Trophoblast cell (in vitro differentiated cells and primary cell): ENCODE data around the gene PNMT.

Experiments used
- DNase-seq, 2 donors: peaks; one replicate each; pipeline ENCODE4 v3.0.0-alpha.2; 2016
- H2AFZ ChIP-seq: 2 replicates; pipeline ENCODE4 v1.6.1; 2013; ENCODE audit warnings: low read length, moderate library complexity, mild to moderate bottlenecking; ENCODE audit not compliant: insufficient read depth, poor library complexity
- H2AK5ac ChIP-seq: 2 replicates; pipeline ENCODE4 v1.6.1; 2013; ENCODE audit warnings: mild to moderate bottlenecking, low read length
- H2BK120ac ChIP-seq: 2 replicates; pipeline ENCODE4 v1.6.1; 2013; ENCODE audit warnings: low read length, mild to moderate bottlenecking, moderate library complexity; ENCODE audit not compliant: insufficient read depth, poor library complexity
- H2BK12ac ChIP-seq: 2 replicates; pipeline ENCODE4 v1.6.1; 2013; ENCODE audit warnings: mild to moderate bottlenecking, low read length, moderate library complexity
- H2BK5ac ChIP-seq: 2 replicates; pipeline ENCODE4 v1.6.1; 2013; ENCODE audit warnings: low read length, low read depth, moderate library complexity, mild to moderate bottlenecking; ENCODE audit not compliant: poor library complexity
- H3K14ac ChIP-seq: 2 replicates; pipeline ENCODE4 v1.6.1; 2013; ENCODE audit warnings: mild to moderate bottlenecking, low read length
- H3K18ac ChIP-seq: 2 replicates; pipeline ENCODE4 v1.6.1; 2013; ENCODE audit warnings: mild to moderate bottlenecking, low read length
- H3K23ac ChIP-seq: 2 replicates; pipeline ENCODE4 v1.6.1; 2013; ENCODE audit warnings: low read length
- H3K27ac ChIP-seq: 2 replicates; pipeline ENCODE4 v1.5.1; 2013; ENCODE audit warnings: low read depth, mild to moderate bottlenecking, inconsistent platforms, low read length, moderate library complexity
- H3K27me3 ChIP-seq: 2 replicates; pipeline ENCODE4 v1.6.1; 2013; ENCODE audit warnings: inconsistent platforms, mild to moderate bottlenecking, low read length, moderate library complexity; ENCODE audit not compliant: insufficient read depth
- H3K36me3 ChIP-seq, 2 experiments: 1 replicate in 1 of 2; 2 replicates in 1 of 2; pipeline ENCODE4 v1.6.1; 2013; ENCODE audit warnings: low read length in 2 of 2, mild to moderate bottlenecking in 2 of 2, moderate library complexity in 1 of 2; ENCODE audit not compliant: insufficient read depth in 2 of 2, control insufficient read depth in 1 of 2
- H3K4ac ChIP-seq: 2 replicates; pipeline ENCODE4 v1.6.1; 2013; ENCODE audit warnings: low read depth, mild to moderate bottlenecking, low read length, moderate library complexity
- H3K4me1 ChIP-seq, 2 experiments: 1 replicate in 1 of 2; 2 replicates in 1 of 2; pipeline ENCODE4 v1.6.1; 2013; ENCODE audit warnings: low read length in 2 of 2, mild to moderate bottlenecking in 2 of 2, moderate library complexity in 1 of 2; ENCODE audit not compliant: insufficient read depth in 2 of 2, control insufficient read depth in 1 of 2
- H3K4me2 ChIP-seq: 2 replicates; pipeline ENCODE4 v1.6.1; 2013; ENCODE audit warnings: inconsistent platforms, mild to moderate bottlenecking, low read length, moderate library complexity
- H3K4me3 ChIP-seq: 2 replicates; pipeline ENCODE4 v1.5.1; 2013; ENCODE audit warnings: mild to moderate bottlenecking, low read depth, low read length, inconsistent platforms
- H3K79me1 ChIP-seq: one replicate; pipeline ENCODE4 v1.6.1; 2013; ENCODE audit warnings: low read length
- H3K79me2 ChIP-seq: 2 replicates; pipeline ENCODE4 v1.6.1; 2013; ENCODE audit warnings: low read length, mild to moderate bottlenecking; ENCODE audit not compliant: control insufficient read depth, insufficient read depth, poor library complexity
- H3K9ac ChIP-seq: 2 replicates; pipeline ENCODE4 v1.6.1; 2013; ENCODE audit warnings: mild to moderate bottlenecking, low read length
- H3K9me3 ChIP-seq: 2 replicates; pipeline ENCODE4 v1.6.1; 2013; ENCODE audit warnings: low read depth, mild to moderate bottlenecking, control low read depth, inconsistent platforms, low read length; ENCODE audit not compliant: insufficient read depth
- H4K12ac ChIP-seq: 2 replicates; pipeline ENCODE4 v1.6.1; 2013; ENCODE audit warnings: low read depth, mild to moderate bottlenecking, low read length, moderate library complexity
- H4K8ac ChIP-seq: 2 replicates; pipeline ENCODE4 v1.6.1; 2013; ENCODE audit warnings: low read depth, mild to moderate bottlenecking, low read length, moderate library complexity
- H4K91ac ChIP-seq: one replicate; pipeline ENCODE4 v1.6.1; 2013; ENCODE audit warnings: low read depth, mild to moderate bottlenecking, low read length, moderate library complexity
- WGBS: extraction: QIAGEN DNeasy Blood & Tissue Kit; methylation state at CpG from one replicate; pipeline ENCODE4 v1.1.7; 2013; ENCODE audit warnings: missing lambda C conversion rate; ENCODE audit not compliant: insufficient read length, insufficient coverage; ENCODE audit errors: extremely low coverage; 5-methylcytosine and 5-hydroxymethylcytosine counted together

The PNMT gene

DNA sequence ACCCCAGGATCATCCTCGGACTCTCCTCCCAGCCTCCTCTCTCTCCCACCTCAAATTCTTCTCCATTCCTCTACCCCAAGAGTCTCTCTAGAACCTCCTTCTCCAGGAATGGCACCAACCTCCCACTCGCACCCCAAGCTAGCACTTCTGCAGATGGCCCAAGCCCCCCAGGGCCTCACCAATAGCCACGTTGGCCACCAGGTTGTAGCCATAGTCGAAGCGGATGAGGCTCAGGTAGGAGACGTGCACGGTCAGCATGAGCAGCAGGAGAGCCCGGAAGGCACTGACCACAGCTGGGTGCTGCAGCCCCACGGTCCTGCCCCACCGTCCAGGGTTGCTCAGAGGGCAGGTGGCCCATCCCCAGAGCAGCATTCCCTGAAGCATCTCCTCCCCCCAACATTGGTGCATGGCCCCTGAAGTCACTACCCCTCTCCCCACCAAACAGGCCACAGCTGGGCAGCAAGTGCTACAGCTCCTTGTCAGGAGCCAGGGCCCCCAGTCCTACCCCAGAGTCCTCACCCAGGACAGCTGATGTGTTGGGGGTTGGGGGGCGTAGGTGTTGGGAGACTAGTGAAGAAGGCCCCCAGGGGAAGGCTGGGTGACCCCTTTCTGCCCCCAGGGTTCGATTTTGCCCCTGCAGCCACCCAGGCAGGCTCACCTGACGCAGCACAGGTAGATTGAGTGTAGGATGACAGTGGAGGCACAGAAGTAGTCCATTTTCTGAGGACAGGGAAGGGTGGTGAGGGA lies 5.3 kb downstream of the PNMT start:
- DNase-seq, result no peak

DNA sequence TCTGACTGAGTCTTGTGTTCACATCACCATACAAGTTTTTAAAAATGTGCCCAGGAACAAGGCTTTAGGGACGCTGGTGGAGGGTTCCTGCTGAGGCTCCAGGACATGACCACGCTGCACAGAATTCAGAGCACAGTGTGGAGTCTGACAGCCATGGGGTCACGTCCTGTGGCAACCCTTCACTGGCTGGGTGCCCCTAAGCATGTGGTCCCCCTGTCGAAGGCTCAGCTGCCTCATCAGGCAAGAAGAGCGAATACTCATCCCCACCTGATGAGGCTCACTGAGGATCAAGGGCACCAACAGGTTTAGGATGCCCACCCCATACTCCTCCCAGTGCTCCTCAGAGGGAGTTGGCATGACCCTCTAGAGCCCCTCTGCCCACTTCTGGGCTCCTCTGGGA lies 5.9 kb downstream of the PNMT start:
- H3K79me2 ChIP-seq, result no peaks in the 10 kb centered on the region
- DNase-seq, result no peak
- no peak overlapping the region for H3K27ac ChIP-seq
- no peak overlapping the region for H3K23ac ChIP-seq
- H2BK120ac ChIP-seq, result no peak overlapping the region
- no peak overlapping the region for H3K18ac ChIP-seq
- peaks cover 4% of the 10 kb centered on the region for H3K27me3 ChIP-seq
- no peak overlapping the region for H3K9ac ChIP-seq
- H4K8ac ChIP-seq, result peak overlapping the region; percentile 17
- H3K4me3 ChIP-seq, result no peak overlapping the region
- H3K14ac ChIP-seq, result no peak overlapping the region
- H4K12ac ChIP-seq, result no peak overlapping the region
- no peaks in the 10 kb centered on the region for H3K36me3 ChIP-seq
- H2AK5ac ChIP-seq, result no peak overlapping the region
- peak overlapping the region; percentile 8 for H2AFZ ChIP-seq
- peaks cover 13 to 15% of the 10 kb centered on the region in 2 experiments for H3K4me1 ChIP-seq
- no peak overlapping the region for H2BK5ac ChIP-seq
- H3K4ac ChIP-seq, result no peak overlapping the region
- H2BK12ac ChIP-seq, result no peak overlapping the region
- peaks cover 2% of the 10 kb centered on the region for H3K9me3 ChIP-seq
- no peak overlapping the region for H3K4me2 ChIP-seq
- no CpG with 5 or more reads among the region's 5 CpGs for WGBS
- H3K79me1 ChIP-seq, result peaks cover 5% of the 10 kb centered on the region
- H4K91ac ChIP-seq, result peak overlapping the region; percentile 20

More for the DNA sequence above, 5.3 kb downstream of the PNMT start:
- Histone ChIP-seq H3K4me2 (no peak overlapping the region), H3K18ac (no peak overlapping the region), H4K12ac (no peak overlapping the region), H3K79me1 (peaks cover 5% of the 10 kb centered on the region), H4K91ac (no peak overlapping the region), H3K9me3 (peaks cover 2% of the 10 kb centered on the region), H3K79me2 (no peaks in the 10 kb centered on the region), H3K9ac (no peak overlapping the region), H2BK5ac (no peak overlapping the region), H3K4me1 (peaks cover 13 to 15% of the 10 kb centered on the region in 2 experiments), H2BK12ac (no peak overlapping the region), H4K8ac (no peak overlapping the region), H3K23ac (no peak overlapping the region), H3K27me3 (peaks cover 5% of the 10 kb centered on the region), H2AK5ac (no peak overlapping the region), H3K4me3 (no peak overlapping the region), H3K14ac (no peak overlapping the region), H2BK120ac (no peak overlapping the region), H3K27ac (no peak overlapping the region), H3K36me3 (no peaks in the 10 kb centered on the region), H2AFZ (no peak overlapping the region), H3K4ac (no peak overlapping the region)
- WGBS, result no CpG with 5 or more reads among the region's 13 CpGs

DNA sequence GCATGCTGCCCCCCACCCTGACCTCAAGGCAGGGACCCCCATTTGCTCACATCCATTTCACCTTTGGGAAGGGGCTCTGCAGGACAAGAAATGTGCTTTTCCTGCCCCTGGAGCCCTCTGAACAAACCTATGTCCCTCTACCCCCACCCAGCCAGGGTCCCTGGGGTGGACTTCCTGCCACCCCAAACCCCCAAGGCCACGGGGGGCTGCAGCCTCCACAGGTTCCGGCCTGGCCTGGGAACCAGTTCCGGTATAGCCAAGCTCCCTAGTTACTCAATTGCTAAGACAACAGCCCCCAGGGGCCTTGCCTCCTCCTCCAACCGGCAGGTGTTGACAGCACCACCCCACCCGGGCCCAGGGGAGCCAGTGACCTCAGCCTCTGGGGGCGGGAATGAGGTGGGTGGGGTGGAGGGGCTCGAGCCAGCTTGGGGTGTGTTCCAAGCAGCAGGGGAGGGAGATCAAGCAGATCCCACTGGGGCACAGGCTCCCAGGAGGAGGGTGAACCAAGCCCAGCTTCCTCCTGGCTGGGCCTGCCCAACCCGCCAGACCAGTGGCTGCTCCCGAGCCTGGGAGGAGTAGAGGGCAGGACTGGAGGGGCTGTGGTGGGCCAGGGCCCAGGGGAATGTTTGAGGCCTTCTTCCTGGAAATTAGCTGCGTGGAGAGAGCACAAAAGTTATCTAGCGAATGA lies 6.6 kb downstream of the PNMT start:
- peak in 1 of 2 donors; percentile 29 for DNase-seq
- WGBS, result no CpG with 5 or more reads among the region's 11 CpGs
- H3K27ac ChIP-seq, result no peak overlapping the region

DNA sequence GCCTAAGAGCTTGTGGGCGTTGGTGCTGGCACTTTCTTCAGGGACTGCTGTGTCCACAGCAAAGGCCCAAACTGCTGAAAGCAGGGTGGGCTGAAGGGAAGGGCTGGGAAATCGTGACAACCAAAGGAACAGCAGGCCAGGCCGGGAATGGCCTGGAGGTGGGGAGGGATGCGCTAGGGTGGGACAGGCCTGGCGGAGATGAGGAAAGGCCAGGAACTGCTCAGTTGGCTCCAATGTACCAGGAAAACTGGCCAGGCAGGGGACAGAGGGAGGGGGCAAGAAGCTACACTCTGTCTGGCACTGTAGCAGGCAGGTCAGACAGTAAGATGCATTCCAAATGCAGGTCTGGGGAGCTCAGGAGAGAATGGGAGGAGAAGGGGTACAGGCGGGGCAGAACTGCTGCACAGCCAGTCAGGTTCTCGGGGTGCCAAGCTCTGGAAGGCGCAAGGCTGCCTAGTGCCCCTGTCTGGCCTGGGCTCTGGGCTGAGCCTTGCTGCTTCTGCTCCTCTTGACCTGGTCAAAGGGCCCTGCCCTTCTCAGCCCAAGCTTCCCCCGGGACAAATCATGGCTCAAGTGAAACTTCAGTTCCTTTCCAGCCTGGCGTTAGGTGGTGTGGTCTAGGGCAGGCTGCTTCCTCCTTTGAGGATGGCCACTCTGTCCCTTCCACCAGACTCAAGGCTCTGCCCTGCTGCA lies 7.3 kb downstream of the PNMT start:
- H3K9ac ChIP-seq, result no peak overlapping the region
- H3K36me3 ChIP-seq, result no peaks in the 10 kb centered on the region
- no peak overlapping the region for H3K4me3 ChIP-seq
- H2BK120ac ChIP-seq, result no peak overlapping the region
- H2AK5ac ChIP-seq, result peak overlapping the region; percentile 27
- H2BK12ac ChIP-seq, result peak overlapping the region; percentile 8
- H3K4me1 ChIP-seq, result peaks cover 13 to 15% of the 10 kb centered on the region in 2 experiments
- DNase-seq, result no peak
- H3K23ac ChIP-seq, result no peak overlapping the region
- no peak overlapping the region for H3K18ac ChIP-seq
- H2AFZ ChIP-seq, result no peak overlapping the region
- peak overlapping the region; percentile 64 for H4K8ac ChIP-seq
- H3K27me3 ChIP-seq, result no peaks in the 10 kb centered on the region
- peak overlapping the region; percentile 64 for H4K91ac ChIP-seq
- no peak overlapping the region for H4K12ac ChIP-seq
- no peak overlapping the region for H3K4me2 ChIP-seq
- H3K79me1 ChIP-seq, result peaks cover 5% of the 10 kb centered on the region
- no peak overlapping the region for H2BK5ac ChIP-seq
- H3K27ac ChIP-seq, result no peak overlapping the region
- no peaks in the 10 kb centered on the region for H3K79me2 ChIP-seq
- WGBS, result no CpG with 5 or more reads among the region's 10 CpGs
- peak overlapping the region; percentile 8 for H3K4ac ChIP-seq
- peak overlapping the region; percentile 37 for H3K14ac ChIP-seq
- peaks cover 2% of the 10 kb centered on the region for H3K9me3 ChIP-seq

More for the DNA sequence above, 6.6 kb downstream of the PNMT start:
- Histone ChIP-seq H3K18ac (peak overlapping the region; percentile 22), H2BK120ac (no peak overlapping the region), H3K23ac (no peak overlapping the region), H2BK12ac (no peak overlapping the region), H2AK5ac (no peak overlapping the region), H4K91ac (peak overlapping the region; percentile 64), H3K9ac (no peak overlapping the region), H2BK5ac (no peak overlapping the region), H3K79me1 (peaks cover 5% of the 10 kb centered on the region), H3K14ac (no peak overlapping the region), H4K12ac (no peak overlapping the region), H3K36me3 (no peaks in the 10 kb centered on the region), H3K27me3 (no peaks in the 10 kb centered on the region), H3K4me3 (no peak overlapping the region), H3K4me2 (no peak overlapping the region), H3K9me3 (peaks cover 2% of the 10 kb centered on the region), H3K79me2 (no peaks in the 10 kb centered on the region), H3K4me1 (peaks cover 13 to 15% of the 10 kb centered on the region in 2 experiments), H2AFZ (peak overlapping the region; percentile 8), H3K4ac (no peak overlapping the region), H4K8ac (peak overlapping the region; percentile 64)
